HG03439 (cell line): ENCODE results near the gene SLC4A5.

Source experiments
- ATAC-seq: cut with Tn5 transposase; IDR thresholded peaks from one replicate; pipeline ENCODE4 v1.9.1; 2021; ENCODE audit warnings: mild to moderate bottlenecking, moderate library complexity; ENCODE audit not compliant: unreplicated experiment

Gene SLC4A5

GRCh38 chr2:74278694-74279093 is 64.5 kb downstream of the SLC4A5 start:
- no peak for ATAC-seq

GRCh38 chr2:74278176-74278575 is 65.0 kb downstream of the SLC4A5 start:
- no peak for ATAC-seq

- ATAC-seq, result no peak
Measured at GRCh38 chr2:74275228-74275627, 68.0 kb downstream of the SLC4A5 start.

GRCh38 chr2:74269667-74270066 is 73.5 kb downstream of the SLC4A5 start:
- ATAC-seq, result no peak

- ATAC-seq, result no peak
Measured at GRCh38 chr2:74267068-74267467, 76.1 kb downstream of the SLC4A5 start.

GRCh38 chr2:74264281-74264680 is 78.9 kb downstream of the SLC4A5 start:
- ATAC-seq, result no peak

GRCh38 chr2:74262681-74263080 is 80.5 kb downstream of the SLC4A5 start:
- no peak for ATAC-seq

GRCh38 chr2:74261204-74261864 is 81.9 kb downstream of the SLC4A5 start:
- ATAC-seq, result no peak

- no peak for ATAC-seq
Measured at GRCh38 chr2:74260495-74260894, 82.7 kb downstream of the SLC4A5 start.

GRCh38 chr2:74259733-74260132 is 83.5 kb downstream of the SLC4A5 start:
- ATAC-seq, result no peak

GRCh38 chr2:74259191-74259590 is 84.0 kb downstream of the SLC4A5 start:
- ATAC-seq, result no peak

- no peak for ATAC-seq
Measured at GRCh38 chr2:74255660-74256213, 87.5 kb downstream of the SLC4A5 start.

- no peak for ATAC-seq
Measured at GRCh38 chr2:74253971-74254310, 89.3 kb downstream of the SLC4A5 start.

- no peak for ATAC-seq
Measured at GRCh38 chr2:74253306-74253970, 89.8 kb downstream of the SLC4A5 start.

GRCh38 chr2:74252862-74253261 is 90.4 kb downstream of the SLC4A5 start:
- no peak for ATAC-seq

GRCh38 chr2:74252036-74252435 is 91.2 kb downstream of the SLC4A5 start:
- ATAC-seq, result no peak

GRCh38 chr2:74250189-74250631 is 93.0 kb downstream of the SLC4A5 start:
- ATAC-seq, result no peak

GRCh38 chr2:74249406-74250122 is 93.7 kb downstream of the SLC4A5 start:
- no peak for ATAC-seq

GRCh38 chr2:74246496-74247195 is 96.6 kb downstream of the SLC4A5 start:
- ATAC-seq, result no peak

- ATAC-seq, result no peak
Measured at GRCh38 chr2:74244286-74244685, 98.9 kb downstream of the SLC4A5 start.
